ENCODE data around the gene NECAB3.

The NECAB3 gene

GRCh38 chr20:33677991-33678702, 3.9 kb upstream of the NECAB3 start:
- no peak for DNase-seq (ENCODE audit: low read depth, low spot score)

GRCh38 chr20:33676652-33677645, 2.7 kb upstream of the NECAB3 start:
- DNase-seq (ENCODE audit: low read depth, low spot score) = no peak

- no peak for DNase-seq (ENCODE audit: low read depth, low spot score)
Observed at GRCh38 chr20:33676121-33676520, 1.9 kb upstream of the NECAB3 start.

GRCh38 chr20:33675136-33675959, 1.1 kb upstream of the NECAB3 start:
- DNase-seq (ENCODE audit: low read depth, low spot score) = no peak

- no peak for DNase-seq (ENCODE audit: low read depth, low spot score)
Observed at GRCh38 chr20:33673410-33674293, 576 bp downstream of the NECAB3 start.

GRCh38 chr20:33673114-33673409, 1.2 kb downstream of the NECAB3 start:
- no peak for DNase-seq (ENCODE audit: low read depth, low spot score)

- no peak for DNase-seq (ENCODE audit: low read depth, low spot score)
Observed at GRCh38 chr20:33672426-33673113, 1.7 kb downstream of the NECAB3 start.

GRCh38 chr20:33671573-33672288, 2.5 kb downstream of the NECAB3 start:
- no peak for DNase-seq (ENCODE audit: low read depth, low spot score)

- DNase-seq (ENCODE audit: low read depth, low spot score) = no peak
Observed at GRCh38 chr20:33670715-33671499, 3.3 kb downstream of the NECAB3 start.

- no peak for DNase-seq (ENCODE audit: low read depth, low spot score)
Observed at GRCh38 chr20:33669873-33670640, 4.2 kb downstream of the NECAB3 start.

- DNase-seq (ENCODE audit: low read depth, low spot score) = no peak
Observed at GRCh38 chr20:33669224-33669623, 5.0 kb downstream of the NECAB3 start.

GRCh38 chr20:33668466-33669155, 5.6 kb downstream of the NECAB3 start:
- no peak for DNase-seq (ENCODE audit: low read depth, low spot score)

- DNase-seq (ENCODE audit: low read depth, low spot score) = peak; percentile 64
Observed at GRCh38 chr20:33667676-33668465, 6.4 kb downstream of the NECAB3 start.

GRCh38 chr20:33667245-33667675, 7.0 kb downstream of the NECAB3 start:
- no peak for DNase-seq (ENCODE audit: low read depth, low spot score)

- DNase-seq (ENCODE audit: low read depth, low spot score) = peak; percentile 56
Observed at GRCh38 chr20:33666293-33667244, 7.7 kb downstream of the NECAB3 start, which contains the start of gene ACTL10. Gene ACTL10, plus strand, starts transcription at chr20:33666943. Its CDS starts 555 bp downstream, at chr20:33667498.
